IPS DF 4.7 (cell line): ENCODE measurements around the gene TGM5.
"Not testable (repeated sequence)": the region's sequence is repeated elsewhere in the genome, so short reads cannot be mapped to it uniquely, and the experiment has no call there.

Experiments used
- DNase-seq: peaks from one replicate; pipeline ENCODE4 v3.0.0-alpha.2; 2013; ENCODE audit warnings: low spot score; ENCODE audit errors: extremely low read depth

Gene TGM5

GRCh38 chr15:43276563-43277200 lies 10.0 kb upstream of the TGM5 start:
- DNase-seq: no peak

GRCh38 chr15:43275740-43276562 lies 9.2 kb upstream of the TGM5 start:
- DNase-seq: no peak

- no peak for DNase-seq
Measured at GRCh38 chr15:43274136-43274535, 7.4 kb upstream of the TGM5 start.

DNA sequence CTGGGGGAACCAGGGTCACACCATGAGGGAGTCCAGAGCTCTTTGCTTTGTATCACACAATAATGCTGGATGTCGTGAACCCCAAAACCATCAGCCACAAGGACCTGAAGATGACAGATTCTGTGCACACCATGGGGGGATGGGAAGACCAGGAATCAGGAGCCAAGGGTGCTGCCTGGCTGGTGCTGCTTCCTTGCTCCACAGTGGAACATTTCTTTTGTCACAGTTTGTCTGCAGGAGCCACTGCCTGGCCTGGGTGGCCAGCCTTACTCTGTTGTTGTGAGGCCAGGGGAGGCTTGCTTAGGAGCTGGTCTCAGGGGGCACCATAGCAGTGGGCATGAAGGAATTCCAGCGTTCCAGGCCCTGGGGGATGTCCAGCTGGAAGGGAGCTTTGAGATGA lies 6.5 kb upstream of the TGM5 start:
- DNase-seq: no peak

- DNase-seq: not testable (repeated sequence)
Measured at GRCh38 chr15:43271908-43272307, 5.2 kb upstream of the TGM5 start.

DNA sequence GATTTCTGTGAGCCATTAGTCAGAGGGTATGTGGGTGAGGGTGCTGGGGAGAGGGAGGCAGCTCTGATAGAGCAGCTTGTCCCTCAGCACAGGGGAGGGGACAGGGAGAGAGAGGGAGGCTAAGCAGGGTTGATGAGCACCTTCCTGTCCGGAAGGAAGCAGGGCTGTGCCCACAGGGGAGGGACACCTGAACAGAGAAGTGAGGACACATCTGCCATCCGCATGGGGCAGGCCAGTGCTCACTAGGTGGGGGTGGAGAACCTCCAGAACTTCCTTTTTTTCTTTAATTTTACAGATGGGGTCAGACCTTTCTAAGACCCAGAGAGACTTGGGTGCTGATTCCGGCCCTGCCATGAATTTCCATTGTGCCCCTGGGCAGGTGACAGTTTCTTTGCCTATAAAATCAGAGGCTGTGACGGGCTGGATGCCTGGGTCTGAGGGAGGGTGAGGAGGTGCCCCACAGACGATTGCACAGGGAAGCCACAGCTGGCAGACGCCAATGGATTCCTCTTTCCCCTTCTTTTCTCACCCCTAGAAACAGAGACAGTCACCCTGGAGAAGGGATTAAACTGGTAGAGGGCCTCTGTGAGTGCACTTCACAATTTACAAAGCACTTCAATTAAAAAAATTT lies 4.1 kb upstream of the TGM5 start:
- DNase-seq: no peak

- DNase-seq: no peak
Measured at GRCh38 chr15:43270113-43270665, 3.5 kb upstream of the TGM5 start.

- DNase-seq: no peak
Measured at GRCh38 chr15:43268111-43269105, 1.7 kb upstream of the TGM5 start.

DNA sequence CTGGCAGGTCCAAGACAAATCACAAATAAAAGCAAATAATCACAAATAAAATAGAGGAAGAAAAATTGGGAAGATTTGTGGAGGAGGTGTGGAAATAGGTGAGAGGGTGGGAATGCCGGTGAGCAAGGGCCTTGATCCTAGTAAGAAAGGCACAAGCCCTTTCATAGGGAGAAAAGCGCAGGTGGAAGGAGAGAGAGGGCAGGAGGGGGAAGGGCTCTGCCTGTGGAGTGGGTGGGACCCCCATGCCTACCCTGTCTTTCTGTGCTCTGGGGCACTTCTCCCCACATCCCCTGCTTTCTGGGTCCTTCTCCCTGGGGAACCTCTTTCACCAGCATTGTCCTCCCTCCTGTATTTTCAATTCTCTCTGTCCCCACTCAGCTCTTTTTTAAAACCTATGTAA lies 711 bp upstream of the TGM5 start:
- no peak for DNase-seq

GRCh38 chr15:43266386-43266785 lies 342 bp downstream of the TGM5 start:
- DNase-seq: no peak

- DNase-seq: no peak
Measured at GRCh38 chr15:43260011-43260615, 6.6 kb downstream of the TGM5 start.

- no peak for DNase-seq
Measured at GRCh38 chr15:43258781-43259180, 7.9 kb downstream of the TGM5 start.

- no peak for DNase-seq
Measured at GRCh38 chr15:43256341-43256740, 10.4 kb downstream of the TGM5 start.

DNA sequence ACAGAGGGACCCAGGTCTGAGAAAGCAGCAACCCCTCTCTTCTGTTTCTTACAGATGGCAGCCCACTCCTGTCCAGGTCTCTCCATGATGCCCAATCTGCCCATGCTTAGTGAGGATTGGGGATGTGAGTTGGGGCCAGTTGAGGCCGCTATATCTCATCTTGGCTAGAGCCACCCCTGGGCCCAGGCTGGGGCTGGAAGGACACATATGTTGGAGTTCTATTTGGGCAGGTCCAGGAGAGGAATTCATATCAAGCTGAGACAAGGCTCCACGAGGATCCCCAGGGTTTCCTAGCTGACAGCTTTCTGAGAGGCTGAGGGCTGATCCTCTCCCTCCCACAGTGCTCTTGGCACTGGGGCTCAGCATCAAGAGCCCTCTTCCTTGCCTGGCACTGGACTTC lies 11.4 kb downstream of the TGM5 start:
- DNase-seq: no peak

GRCh38 chr15:43253431-43254403 lies 13.0 kb downstream of the TGM5 start:
- no peak for DNase-seq

DNA sequence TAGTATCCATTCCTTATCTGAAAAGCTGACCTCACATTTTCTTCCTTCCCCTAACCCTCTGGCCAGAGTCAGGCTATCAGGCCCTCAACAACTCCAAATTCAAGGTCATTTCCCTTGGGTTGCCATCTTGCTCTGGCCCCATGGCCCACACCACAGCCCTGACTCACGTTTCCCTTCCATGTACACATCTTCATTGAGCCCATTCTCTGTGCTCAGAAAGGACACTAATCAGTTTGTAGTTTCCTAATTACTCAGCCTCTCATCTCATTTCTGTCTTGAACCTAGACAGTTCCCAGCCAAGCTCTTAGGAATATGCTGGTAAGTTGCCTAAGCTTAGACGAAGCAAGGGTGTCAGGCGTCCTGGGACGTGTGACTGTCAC lies 14.9 kb downstream of the TGM5 start:
- no peak for DNase-seq

DNA sequence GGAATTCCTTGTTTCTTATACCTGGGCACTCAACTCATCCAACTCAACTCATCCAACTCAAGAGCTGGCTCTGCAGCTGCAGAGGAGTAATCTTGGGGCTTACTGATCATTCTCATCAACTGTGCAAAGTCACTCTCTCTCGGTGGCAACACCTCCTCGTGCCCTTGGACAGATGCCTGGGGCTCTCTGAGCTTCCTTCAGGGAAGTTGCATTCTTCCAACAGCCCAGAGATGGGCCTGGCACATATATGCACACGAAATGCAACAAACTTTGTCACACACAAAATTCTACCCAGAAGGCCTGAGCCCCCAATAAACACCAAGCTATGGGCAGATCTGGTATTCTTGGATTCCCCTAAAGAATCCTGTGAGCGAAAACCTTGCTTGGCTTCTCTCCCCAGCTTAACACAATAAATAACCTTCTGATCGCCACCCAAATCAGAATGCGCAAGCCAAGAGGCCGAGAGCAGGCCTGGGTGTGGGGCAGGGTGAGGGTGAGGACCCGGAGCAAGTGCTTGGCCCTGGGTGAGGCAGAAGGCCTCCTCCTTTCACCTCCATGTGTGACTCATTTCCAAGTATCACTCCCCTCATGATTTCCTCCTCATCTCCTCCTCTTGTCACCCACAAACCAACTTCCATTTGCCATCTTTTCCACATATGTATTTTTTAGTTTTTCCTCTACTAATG lies 15.4 kb downstream of the TGM5 start:
- DNase-seq: no peak

GRCh38 chr15:43250785-43251184 lies 15.9 kb downstream of the TGM5 start:
- DNase-seq: no peak

- DNase-seq: no peak
Measured at GRCh38 chr15:43249699-43250203, 17.0 kb downstream of the TGM5 start.
